ENCODE results near the gene NXPH3.
"Not testable (repeated sequence)": the region's sequence is repeated elsewhere in the genome, so short reads cannot be mapped to it uniquely, and the experiment has no call there.

The NXPH3 gene

DNA sequence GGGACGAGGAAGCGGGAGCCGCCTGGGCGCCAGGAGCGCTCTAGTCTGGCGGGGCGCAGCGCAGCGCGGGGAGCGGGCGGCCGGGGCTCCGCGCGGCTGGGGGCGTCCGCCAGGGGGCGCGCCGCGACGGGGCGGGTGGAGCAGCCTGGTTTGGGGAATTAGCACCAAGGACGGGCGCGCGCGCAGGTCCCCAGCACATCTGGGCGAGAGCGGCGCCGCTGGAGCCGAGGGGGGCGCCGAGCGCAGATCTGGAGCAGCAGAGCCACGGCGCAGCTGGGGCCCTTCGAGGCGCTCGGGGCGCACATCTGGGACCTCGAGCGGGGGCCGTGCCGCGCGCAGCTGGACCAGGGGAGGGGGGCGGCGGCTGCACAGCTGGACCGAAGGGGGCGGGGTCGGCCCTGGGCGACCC lies at the start of gene NXPH3:
NXPH3 (plus strand) TSS at position 193 of the 409 bp plus-strand sequence. CDS start 349 bp downstream, outside the sequence.
- peak; percentile 86 for DNase-seq (ENCODE audit: low spot score)
- FAIRE-seq = peak; percentile 30

DNA sequence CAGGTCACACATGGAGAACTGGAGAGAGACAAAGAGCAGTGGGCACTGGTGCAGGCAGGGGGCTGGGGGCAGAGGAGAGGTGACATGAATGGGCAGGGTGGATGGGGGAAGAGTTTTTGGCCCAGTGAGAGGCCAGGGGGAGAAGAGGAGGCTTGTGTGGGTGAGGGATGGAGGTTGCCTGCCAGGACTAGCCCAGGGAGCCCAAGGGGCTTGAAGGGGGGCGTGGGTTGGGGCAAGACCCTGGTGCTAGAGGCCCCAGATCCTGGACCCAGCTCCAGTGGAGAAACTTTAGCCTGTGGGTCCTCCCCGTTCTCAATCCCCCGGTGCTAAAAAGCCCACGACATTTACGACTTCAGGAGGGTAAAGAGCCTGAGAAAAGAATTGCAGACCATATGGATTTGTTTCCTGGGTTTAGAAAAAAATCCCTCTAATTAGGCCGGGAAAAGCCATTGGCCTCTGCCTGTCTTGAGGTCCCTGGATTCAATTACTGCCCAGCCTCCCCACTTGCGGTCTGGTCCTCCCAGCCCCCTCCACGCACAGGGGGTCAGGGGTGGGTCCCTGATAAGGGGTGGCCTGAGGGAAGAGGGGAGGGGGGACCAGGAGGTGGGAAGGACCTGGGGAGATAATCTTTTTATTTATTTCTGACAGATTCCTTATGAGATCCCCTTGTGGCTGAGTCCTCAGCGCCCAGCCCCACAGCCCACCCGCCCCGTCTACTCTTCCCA lies 47.6 kb upstream of the NXPH3 start:
- DNase-seq (ENCODE audit: low spot score) = no peak

DNA sequence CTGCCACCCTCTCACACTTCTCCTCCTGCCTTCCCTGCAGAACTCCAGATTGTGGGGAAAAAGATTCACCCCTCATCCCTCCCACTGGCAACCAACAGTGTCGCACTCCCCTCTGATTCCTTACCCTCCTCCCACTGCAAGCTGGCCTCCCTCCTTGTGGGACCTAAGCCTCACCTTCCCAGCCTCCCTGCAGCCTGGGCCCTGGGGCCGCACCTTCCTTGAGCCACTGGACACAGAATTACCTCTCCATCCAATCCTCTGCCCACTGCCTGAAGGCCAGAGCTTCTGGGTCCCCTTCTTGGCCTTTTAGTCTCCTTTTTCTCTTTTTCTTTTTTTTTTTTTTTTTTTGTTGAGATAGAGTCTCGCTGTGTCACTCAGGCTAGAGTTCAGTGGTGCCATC lies 46.7 kb upstream of the NXPH3 start:
- no peak for DNase-seq (ENCODE audit: low spot score)
- peak; percentile 17 for FAIRE-seq

More for the DNA sequence above, 47.6 kb upstream of the NXPH3 start:
- FAIRE-seq = no peak

DNA sequence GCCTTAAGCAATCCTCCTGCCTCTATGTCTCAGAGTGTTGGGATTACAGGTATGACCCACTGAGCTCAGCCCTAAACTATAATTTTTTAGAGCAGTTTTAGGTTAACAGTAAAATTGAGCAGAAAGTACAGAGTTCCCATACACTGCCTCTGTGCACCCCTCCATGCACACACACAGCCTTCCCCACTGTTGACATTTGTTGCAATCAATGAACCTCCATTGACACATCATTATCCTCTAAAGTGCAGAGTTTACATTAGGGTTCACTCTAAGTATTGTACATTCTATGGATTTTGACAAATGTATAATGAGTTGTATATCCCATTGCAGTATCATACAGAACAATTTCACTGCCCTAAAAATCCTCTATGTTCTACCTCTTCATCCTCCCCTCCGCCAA lies 45.6 kb upstream of the NXPH3 start:
- FAIRE-seq (no peak), DNase-seq (ENCODE audit: low spot score) (no peak)

DNA sequence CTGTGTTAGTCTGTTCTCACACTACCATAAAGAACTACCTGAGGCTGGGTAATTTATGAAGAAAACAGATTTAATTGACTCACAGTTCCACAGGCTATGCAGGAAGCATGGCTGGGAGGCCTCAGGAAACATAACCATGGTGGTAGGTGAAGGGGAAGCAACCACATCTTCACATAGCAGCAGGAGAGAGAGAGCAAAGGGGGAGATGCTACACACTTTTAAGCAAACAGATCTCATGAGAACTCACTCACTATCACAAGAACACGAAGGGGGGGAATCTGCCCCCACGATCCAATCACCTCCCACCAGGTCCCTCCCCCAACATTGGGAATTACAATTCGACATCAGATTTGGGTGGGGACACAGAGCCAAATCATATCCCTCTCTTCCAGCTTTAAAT lies 31.8 kb upstream of the NXPH3 start:
- FAIRE-seq (no peak), DNase-seq (ENCODE audit: low spot score) (no peak)

DNA sequence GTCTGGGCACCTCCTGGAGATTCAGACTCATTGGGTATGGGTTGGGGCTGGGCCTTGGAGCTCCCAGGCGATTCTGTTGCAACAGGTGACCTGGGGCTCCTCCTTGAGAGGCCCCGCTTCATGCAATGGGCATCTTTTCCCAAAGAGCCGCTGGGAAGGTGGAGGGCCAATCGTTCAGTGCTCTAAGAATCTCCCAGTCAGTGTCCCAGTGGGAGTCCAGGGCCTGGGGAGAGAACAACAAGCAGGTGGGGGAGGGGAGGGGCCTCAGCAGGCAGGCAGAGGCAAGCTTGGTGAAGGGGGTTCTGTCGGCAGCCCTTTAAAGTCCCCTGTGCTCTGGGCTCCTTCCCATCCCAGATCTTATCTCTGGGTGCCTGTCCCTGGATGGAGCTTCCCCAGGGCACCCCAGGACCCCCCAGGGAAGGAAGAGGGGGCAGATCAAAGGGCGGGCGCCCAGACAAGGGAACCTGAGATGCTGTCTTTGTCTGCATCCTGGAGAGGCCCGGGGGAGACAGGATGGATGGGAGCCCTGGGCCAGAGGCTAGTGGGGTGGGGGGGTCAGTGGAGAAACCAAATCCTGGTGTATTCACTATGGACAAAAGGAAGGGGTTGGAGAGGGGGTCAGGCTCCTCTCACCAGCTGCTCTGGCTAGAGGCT lies 30.5 kb upstream of the NXPH3 start:
- DNase-seq (ENCODE audit: low spot score) = no peak
- no peak for FAIRE-seq

DNA sequence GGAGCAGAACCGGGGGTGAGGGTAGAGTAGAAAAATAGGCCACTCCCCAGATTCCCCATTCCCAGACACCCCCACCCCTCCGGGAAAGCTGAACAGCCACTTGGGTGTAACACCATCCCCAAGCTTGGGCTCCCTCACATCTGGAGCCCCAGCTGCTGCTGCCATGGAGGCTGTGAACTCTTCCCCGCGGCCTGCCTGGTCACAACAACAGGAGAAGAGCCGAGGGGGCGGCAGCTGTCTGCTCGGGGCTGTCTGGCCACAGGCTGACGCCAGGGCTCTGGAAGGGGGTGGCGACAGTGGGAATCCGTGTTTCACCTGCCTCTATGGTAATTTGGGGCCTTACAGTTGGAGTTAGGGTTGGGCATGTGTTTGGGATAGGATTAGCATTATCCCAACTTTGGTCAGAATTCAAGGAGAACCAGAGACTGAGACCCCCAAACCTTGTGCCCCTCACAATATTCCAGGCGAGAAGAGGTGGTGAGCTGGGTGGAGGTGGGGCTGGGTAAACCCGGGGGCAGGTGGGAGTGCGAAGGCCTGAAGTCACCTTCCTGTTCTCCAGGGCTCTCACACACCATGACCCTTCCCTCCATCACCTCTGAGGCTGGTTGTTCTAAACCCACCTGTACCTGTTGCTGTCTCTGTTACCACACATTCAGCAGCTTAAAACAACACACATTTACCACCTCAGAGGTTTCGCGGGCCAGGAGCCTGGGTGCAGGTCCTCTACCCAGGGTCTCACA lies 29.7 kb upstream of the NXPH3 start:
- no peak for FAIRE-seq
- no peak for DNase-seq (ENCODE audit: low spot score)

DNA sequence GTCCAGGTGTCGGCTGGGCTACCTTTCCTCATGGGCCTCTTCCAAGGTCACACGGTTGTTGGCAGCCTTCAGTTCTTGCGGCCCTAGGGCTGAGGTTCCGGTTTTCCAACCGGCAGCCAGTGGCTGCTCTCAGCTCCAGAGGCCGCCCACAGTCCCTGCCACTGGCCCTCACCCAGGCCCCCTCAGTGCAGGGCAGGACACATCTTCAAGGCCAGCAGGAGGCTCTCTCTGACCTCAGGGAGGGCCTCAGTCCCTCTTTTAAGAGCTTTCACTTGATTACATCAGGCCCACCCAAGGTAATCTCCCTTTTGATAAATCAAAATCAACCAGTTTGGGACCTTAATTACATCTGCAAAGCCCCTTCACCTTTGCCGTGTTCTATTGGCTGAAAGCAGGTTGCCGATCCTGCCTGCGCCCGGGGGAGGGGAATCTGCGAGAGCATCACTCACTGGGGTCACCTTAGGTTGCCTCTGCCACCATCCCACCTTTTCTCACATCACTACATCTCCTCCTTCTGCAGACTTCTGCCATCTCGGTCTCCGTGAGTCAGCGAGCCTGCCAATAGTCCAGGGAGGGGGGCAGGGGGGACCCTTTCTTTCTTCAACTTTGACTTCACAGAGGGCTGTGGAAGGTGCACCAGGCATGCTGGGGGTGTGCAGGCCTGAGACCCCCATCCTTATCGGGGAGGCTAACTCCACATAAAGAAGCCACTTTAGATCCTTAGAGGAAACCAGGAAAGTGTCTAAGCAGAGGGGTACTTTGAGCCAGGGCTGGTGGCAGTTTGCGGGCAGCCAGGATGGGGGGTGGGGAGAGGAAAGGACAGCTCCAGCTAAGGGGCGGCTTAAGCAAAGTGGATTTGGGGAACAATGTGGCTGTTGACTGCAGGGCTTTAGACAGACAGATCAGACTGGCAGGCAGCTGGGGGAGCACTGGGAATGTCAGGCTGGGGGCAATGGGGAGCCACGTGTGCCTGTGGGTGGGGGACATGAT lies 28.8 kb upstream of the NXPH3 start:
- no peak for FAIRE-seq

DNA sequence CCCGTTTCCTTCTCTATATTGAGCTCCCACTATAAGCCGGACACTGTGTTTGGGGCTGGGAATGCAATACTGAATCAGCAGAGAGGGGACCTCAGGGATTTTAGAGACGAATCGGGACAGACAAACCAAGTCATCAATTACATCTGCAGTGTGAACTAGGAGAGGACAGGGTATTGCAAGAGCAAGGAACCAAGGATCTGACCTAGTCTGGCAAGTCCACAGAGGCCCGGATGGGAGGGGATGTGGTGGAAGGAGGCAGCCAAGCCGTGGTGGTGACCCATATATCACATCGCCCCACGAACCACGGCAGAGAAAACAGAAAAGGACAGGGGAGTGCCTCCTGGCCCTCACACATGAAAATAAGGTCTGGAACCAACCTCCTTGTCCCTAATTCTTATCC lies 28.1 kb upstream of the NXPH3 start:
- peak; percentile 2 for DNase-seq (ENCODE audit: low spot score)
- no peak for FAIRE-seq

More for the DNA sequence above, 28.8 kb upstream of the NXPH3 start:
- peak; percentile 2 for DNase-seq (ENCODE audit: low spot score)

DNA sequence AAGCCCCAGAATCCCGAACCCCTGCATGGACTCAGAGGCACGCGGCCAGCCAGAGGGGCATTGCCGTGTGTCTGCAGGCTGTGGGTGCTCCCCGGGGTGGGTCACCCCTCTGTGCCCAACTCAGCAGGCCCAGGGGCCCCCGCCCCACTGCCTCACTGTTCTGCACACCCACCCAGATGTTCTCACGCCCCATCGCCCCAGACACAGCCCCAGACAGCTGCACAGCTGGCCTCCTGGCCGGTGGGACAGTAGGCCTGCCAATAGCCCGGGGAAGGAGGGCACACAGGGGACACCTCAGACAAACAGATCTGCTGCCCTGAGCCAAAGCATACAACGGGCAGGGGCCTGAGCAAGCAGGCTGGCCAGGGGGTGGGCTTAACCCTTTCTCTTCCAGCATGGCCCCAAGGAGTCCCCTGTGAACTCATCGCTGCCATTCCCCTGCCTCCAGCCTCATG lies 27.6 kb upstream of the NXPH3 start:
- FAIRE-seq (no peak), DNase-seq (ENCODE audit: low spot score) (peak; percentile 2)

DNA sequence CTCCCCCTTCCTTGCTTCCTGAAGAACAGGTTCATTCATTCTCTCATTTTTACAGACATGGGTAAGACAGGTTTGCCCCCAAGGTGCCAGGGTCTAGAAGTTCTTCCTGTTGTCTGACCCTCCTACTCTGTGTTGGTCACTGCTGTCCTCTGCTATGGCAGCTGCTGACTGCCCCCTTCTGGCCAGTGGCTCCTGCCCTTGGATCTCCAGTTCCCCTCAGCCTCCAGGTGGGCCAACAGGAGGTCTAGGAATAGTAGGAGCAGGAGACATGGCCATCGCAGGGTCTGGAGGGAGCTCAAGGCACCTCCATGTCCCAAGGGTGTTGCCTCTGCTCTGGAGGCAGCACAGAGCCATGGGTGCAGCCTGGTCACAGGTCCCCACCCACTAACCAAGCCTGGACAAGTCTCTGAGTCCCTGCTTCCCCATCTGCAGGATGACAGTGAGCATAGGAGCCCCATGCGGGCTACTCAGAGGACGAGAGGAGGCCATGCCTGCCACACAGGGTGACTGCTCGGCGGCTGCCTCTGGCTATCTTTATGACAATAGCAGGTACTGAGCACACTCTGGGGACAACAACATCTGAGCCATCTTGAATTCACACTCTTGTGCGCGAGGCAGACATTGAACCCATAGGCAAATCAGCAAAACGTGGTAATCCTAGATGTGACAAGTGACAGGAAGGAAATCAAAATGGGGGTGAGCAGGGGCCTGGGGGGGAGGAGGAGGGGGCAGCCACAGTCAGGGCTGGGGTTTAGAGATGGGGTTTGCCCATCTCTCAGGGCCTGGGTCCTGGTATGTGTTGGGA lies 27.0 kb upstream of the NXPH3 start:
- peak; percentile 89 for FAIRE-seq
- peak; percentile 30 for DNase-seq (ENCODE audit: low spot score)

DNA sequence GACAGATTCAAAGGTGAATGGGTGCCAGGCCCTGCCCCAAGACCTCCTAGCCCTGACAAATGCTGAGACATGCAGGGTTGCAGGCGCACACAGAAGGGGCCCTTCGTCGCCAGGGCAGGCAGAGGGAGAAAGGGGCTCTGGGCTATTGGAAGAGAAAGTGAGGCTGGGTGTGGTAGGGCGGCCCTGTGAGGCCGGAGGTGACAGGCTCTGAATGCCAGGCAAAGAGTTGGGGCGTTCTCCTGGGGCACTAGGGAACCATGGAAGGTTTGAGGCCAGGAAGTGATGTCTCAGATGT lies 26.4 kb upstream of the NXPH3 start:
- no peak for FAIRE-seq
- DNase-seq (ENCODE audit: low spot score) = no peak

DNA sequence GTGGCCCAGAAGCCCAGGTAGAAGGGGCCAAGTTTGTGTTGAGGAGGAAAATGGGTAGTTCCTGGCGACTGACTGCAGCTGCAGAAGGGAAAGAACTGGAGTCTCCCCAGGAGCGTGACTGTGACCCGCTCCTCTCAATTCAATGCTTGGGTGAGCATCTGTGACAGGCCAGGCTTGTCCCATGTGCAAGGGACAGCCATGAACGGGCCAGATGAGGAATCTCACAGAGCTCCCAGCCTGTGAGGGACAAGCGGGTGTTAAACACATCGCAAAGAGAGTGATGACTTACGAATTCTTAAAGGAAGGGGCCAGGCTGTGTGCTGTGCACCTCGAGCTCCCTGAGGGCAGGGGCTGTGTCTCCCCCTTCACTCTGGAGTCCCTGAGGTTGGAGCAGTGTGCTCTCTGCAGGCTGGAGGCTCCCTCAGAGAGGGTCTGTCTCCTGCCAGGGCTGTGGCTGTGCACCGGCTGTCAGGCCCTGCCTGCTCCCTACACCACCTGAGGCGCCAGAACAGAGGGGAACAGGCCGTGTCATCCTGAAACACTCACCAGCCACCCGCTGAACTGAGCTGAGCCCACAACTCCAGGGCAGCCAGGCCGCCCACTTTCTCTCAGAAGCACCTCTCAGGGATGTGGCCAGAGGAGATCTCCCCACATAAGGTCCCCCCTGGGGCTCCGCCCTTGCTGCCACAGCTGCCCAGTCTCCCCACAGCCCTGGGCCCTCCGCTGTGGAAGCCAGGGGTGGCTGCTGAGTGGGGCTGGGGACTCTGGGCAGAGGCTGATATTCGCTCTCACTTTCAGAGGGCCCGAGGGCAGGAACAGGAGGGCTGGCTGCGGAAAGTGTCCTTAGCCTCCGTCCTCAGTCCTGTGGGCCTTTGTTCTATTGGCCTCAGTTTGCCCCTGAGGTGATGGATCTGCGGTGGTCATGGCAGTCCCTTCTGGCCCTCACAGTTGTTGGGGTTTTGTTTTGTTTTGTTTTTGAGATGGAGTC lies 25.7 kb upstream of the NXPH3 start:
- FAIRE-seq (no peak), DNase-seq (ENCODE audit: low spot score) (peak; percentile 2)

DNA sequence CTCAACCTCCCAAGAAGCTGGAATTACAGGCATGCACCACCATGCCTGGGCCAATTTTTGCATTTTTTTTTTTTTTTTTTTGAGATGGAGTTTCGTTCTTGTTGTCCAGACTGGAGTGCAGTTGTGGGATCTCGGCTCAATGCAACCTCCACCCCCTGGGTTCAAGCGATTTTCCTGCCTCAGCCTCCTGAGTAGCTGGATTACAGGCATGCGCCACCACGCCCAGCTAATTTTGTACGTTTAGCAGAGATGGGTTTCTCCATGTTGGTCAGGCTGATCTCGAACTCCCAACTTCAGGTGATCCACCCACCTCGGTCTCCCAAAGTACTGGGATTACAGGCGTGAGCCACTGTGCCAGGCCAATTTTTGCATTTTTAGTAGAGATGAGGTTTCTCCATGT lies 24.9 kb upstream of the NXPH3 start:
- not testable (repeated sequence) for FAIRE-seq; DNase-seq (ENCODE audit: low spot score)

DNA sequence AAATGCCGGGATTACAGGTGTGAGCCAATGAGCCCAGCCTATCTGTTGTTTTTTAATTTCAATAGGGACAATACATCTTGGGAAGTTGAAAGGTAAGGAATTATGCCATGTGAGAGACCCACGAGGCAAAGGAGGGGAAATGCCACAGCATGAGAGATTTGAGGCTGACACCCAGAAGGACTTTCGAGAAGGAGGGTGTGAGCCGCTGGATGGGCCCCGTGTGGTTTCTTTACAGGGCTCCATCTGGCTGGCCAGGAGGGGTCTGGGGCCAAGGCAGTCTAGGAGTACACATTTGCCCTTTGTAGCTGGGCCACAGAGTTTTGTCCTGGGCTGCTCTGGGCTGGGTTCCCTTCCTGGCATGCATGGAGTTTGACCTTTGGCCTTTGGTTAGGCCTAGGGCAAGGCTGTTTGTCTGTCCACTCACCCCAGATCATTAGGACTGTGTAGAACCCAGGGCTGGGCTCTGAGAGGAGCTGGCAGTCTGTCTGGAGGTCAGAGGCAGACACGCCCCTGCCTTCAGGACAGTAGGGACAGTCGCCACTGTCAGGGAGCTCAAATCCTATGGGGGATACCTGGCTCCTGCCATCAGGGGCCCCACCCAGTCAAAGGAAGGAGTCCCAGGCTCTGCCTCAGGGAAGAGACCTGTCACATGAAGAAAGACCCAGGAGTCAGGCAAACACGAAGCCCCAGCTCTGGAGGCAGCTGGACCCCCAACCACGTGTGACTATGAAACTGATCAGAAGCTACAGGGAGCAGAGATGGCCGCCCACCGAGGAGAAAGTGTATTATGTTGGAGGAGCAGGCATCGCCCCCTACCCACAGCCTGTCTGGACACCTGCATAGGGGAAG lies 24.2 kb upstream of the NXPH3 start:
- no peak for FAIRE-seq

DNA sequence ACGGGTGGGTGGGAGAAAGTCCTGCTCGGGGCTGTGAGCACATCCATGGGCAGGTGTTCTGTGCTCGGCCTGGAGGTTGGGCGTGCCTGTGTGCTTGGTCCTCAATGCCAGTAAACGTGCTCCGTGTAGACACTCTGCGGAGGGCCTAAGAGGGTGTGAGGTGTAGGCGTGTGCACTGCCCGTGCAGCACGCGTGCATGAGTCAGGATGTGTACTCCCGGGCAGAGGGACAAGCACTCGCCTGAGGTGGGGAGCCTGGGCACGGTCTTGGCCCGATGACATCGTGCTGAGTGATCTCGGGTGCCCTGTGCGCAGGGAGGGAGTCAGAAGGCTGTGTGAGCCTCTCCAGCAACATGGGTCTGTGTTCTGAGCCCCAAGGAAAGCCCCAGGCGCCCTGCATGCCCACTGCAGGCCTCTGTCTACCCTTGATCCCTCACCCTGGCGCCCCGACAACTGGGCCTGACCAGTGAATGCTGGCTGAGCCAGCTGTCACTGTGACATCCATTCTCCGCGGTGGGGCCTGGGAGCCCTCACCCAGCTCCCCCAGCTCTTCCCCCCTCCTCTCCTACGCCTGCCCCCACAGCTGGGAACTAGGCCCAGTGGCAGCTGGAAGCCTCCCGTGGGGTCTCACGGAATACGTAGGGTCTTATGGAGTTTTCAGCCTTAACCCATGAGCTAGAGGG lies 23.5 kb upstream of the NXPH3 start:
- FAIRE-seq (peak; percentile 77), DNase-seq (ENCODE audit: low spot score) (peak; percentile 9)

More for the DNA sequence above, 24.2 kb upstream of the NXPH3 start:
- DNase-seq (ENCODE audit: low spot score) = peak; percentile 5

DNA sequence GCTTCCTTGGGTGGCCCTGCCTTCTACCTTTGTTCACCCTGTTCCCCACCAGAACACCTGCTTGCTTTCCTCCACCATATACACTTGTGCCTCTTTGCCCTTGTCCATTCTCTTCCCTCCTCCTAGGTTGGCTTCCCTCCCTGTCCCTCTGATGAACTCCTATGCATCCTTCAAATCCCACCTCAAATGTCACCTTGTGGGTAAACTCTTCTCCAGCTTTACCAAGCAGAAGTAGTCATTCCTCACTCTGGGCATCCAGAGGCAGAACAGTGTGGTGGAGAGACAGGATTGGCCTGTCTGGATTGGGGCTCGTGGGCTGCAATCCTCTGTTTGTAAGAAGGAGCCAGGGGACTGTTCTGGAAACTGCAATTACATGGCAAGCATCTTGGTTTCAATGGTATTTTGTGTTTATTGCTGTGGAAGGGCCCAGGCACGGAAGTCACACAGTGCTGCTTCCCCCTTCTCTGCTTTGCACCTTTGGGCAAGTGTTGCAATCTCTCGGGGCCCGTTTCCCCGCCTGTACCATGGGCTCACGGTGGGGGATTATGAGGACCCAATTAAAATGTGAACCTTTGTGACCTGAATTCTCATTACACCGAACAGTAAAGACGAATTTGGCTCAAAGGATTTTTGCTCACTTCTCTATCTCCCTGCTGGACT lies 21.9 kb upstream of the NXPH3 start:
- DNase-seq (ENCODE audit: low spot score) = peak; percentile 2
- peak; percentile 81 for FAIRE-seq

Data from urothelium cell line (cell line).